GM13976 (cell line): Measurements from ENCODE around the gene GCAT.

Experiments used
- DNase-seq: peaks from one replicate; pipeline ENCODE4 v3.0.0; 2012; ENCODE audit warnings: low spot score
- in situ Hi-C: fragments of 300-500 bp; cut with MboI; formaldehyde crosslinking; loops from one replicate; pipeline ENCODE4 v1.12.0; 2022; ENCODE audit warnings: low sequenced_read_pairs, mixed read lengths, inconsistent platforms; ENCODE audit not compliant: unreplicated experiment
- TF ChIP-seq, protein P1 (sequence below): IDR thresholded peaks from 2 replicates; pipeline ENCODE4 v1.5.1; 2012; ENCODE audit warnings: borderline replicate concordance, mild to moderate bottlenecking; ENCODE audit not compliant: insufficient read depth; ENCODE audit errors: extremely low read depth, missing control alignments, control extremely low read depth

The GCAT gene

DNA sequence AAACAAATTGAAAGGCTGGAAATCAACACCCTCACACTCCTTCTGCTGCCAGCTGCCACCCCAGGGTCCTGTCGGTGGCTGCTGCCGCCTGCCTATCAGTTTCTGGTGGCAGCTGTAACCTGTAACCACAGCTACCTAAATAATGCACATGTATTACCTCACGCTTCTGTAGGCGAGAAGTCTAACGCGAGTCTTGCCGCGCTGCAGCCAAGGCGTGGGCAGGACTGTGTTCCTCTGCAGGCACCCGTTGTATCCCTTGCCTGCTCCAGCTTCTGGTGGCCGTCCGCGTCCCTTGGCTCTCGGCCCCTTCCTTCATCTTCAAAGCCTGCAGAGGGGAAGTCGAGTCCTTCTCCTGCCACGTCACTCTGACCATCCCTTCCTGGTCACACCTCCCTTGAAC, 44.1 kb upstream of the GCAT start:
- in situ Hi-C loops, result no loop called here
- no peak for DNase-seq
- TF ChIP-seq, protein P1, sequence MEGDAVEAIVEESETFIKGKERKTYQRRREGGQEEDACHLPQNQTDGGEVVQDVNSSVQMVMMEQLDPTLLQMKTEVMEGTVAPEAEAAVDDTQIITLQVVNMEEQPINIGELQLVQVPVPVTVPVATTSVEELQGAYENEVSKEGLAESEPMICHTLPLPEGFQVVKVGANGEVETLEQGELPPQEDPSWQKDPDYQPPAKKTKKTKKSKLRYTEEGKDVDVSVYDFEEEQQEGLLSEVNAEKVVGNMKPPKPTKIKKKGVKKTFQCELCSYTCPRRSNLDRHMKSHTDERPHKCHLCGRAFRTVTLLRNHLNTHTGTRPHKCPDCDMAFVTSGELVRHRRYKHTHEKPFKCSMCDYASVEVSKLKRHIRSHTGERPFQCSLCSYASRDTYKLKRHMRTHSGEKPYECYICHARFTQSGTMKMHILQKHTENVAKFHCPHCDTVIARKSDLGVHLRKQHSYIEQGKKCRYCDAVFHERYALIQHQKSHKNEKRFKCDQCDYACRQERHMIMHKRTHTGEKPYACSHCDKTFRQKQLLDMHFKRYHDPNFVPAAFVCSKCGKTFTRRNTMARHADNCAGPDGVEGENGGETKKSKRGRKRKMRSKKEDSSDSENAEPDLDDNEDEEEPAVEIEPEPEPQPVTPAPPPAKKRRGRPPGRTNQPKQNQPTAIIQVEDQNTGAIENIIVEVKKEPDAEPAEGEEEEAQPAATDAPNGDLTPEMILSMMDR, result no peak

DNA sequence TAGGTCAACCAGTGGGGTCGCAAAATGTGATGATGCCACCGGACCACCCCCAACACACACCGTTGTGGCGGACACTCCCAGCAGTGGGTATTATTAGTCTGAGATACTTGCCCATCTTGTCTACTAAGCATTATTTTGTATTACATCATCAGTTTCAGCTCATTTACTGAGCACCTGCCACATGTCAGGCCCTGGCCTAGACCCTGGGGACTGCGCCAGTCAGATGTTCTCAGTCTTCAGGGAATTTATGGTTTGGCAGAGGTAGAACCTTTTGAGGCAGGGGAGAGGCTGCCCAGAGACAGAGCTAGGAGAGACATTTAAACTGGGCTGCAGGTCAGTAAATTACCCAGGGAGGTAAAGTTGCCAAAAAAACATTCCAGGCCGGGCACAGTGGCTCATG, 43.1 kb upstream of the GCAT start:
- TF ChIP-seq, protein P1, result no peak
- in situ Hi-C loops, result no loop called here
- DNase-seq, result no peak

DNA sequence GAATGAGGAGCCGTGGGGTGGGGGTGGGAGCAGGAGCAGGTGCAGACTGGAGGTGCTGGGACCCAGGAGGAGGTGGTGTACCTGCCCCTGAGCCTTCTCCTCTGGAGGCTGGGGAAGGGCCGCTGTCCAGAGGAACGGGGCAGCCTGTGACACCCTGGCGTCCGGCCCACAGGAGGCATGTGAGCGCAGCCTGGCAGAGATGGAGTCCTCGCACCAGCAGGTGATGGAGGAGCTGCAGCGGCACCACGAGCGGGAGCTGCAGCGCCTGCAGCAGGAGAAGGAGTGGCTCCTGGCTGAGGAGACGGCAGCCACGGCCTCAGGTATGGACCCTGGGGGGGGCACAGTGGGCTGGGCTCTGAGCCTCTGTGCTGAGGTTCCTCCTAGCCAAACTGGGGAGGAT, 42.2 kb upstream of the GCAT start:
- no peak for DNase-seq
- in situ Hi-C loops, result no loop called here
- TF ChIP-seq, protein P1, result no peak

DNA sequence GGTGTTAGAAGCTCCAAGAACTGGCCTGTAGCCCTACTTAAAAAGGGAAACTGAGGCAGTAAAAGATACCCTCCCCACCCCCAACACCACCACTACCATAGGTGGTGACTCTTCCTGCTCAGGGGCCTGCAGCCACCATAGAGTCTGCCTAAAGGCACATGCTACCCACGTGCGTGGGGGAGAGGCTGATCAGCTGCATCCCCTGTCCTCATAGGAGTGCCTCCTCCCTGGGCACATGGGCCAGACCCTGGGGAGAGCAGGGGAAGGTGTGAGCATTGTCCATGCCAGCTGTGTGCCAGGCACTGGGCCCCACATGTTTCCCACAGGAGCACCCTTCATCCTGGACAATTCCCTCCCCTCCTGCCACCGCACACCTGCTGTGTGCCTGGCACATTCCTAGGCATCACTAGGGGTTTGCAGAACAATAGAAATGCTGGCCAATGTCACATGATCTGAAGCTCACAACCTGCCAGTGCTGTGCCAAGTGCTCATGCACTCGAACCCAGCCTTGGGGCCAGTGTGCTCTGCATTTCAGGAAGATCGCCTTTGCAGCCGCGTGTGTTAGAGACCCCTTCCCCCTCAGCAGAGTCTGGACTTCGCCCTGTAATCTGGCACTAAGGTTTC, 41.7 kb upstream of the GCAT start:
- TF ChIP-seq, protein P1, result no peak
- DNase-seq, result no peak
- in situ Hi-C loops, result no loop called here

DNA sequence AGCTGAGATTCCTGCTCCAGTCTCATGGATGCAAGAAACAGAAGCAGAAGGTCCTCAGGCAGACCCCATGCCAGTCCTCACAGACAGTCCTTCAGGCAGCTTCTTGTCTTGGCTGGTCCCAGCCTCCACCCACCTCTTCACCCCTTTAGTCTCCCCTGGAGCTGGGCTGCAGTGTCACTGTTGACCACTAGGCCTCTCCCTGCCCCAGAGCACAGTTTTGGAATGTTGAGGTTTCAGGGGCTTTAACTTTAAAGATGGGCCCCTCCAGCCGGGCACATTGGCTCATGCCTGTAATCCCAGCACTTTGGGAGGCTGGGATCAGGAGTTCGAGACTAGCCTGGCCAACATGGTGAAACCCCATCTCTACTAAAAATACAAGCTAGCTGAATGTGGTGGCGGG, 39.5 kb upstream of the GCAT start:
- TF ChIP-seq, protein P1, result no peak
- in situ Hi-C loops, result no loop called here
- DNase-seq, result no peak

DNA sequence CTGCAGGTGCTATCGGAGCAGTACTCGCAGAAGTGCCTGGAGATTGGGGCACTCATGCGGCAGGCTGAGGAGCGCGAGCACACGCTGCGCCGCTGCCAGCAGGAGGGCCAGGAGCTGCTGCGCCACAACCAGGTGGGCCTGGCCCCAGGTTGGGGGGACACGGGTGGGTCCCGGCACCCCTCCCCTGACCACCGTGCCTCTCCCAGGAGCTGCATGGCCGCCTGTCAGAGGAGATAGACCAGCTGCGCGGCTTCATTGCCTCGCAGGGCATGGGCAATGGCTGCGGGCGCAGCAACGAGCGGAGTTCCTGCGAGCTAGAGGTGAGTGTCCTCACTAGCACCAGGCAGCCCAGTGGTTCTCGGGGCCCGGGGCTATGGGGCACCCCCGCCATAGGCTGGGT, 38.7 kb upstream of the GCAT start:
- in situ Hi-C loops, result no loop called here
- DNase-seq, result no peak
- TF ChIP-seq, protein P1, result no peak
